PC-3 (cell line): ENCODE data around the gene ABCA3. TPM values are rescaled to one million over a fixed set of nuclear protein-coding genes. Genes with fewer than 3 reads are reported as not detected.

Source experiments
- ATAC-seq: fragments of 200-7000 bp; cut with Tn5 transposase; 2 replicates; pipeline ENCODE4 v1.9.1; 2020; ENCODE audit warnings: mild to moderate bottlenecking, moderate library complexity
- BruUV-seq: library from RNA; stranded (reverse); fragments of 400-500 nt; replicated peaks from 2 replicates; lab custom pipeline; 2021; lab: Mats Ljungman, UMichigan
- CTCF ChIA-PET: fragments of 300-600 bp; sonication (Branson Sonifier 250); formaldehyde crosslinking; loops from one replicate; lab custom pipeline; 2022; ENCODE audit warnings: antibody characterized with exemption; lab: Charles Lee
- POLR2A ChIA-PET: fragments of 300-600 bp; sonication (Branson Sonifier 250); formaldehyde crosslinking; loops from one replicate; lab custom pipeline; 2022; ENCODE audit warnings: antibody characterized with exemption; ENCODE audit not compliant: unreplicated experiment; lab: Charles Lee
- DNase-seq: peaks from one replicate; pipeline ENCODE4 v3.0.0-alpha.2; 2015
- H2AFZ ChIP-seq: fragments of 300-600 bp; sonication (generic); 2 replicates; pipeline ENCODE4 v1.6.0; 2016; ENCODE audit warnings: antibody characterized with exemption, low read length
- H3F3A ChIP-seq: fragments of 300-600 bp; sonication (generic); one replicate; pipeline ENCODE4 v1.6.0; 2017; ENCODE audit warnings: antibody characterized with exemption, low read length, control low read depth, mild to moderate bottlenecking; ENCODE audit not compliant: unreplicated experiment
- H3K27ac ChIP-seq: fragments of 300-600 bp; sonication (generic); 2 replicates; pipeline ENCODE4 v1.5.1; 2016; ENCODE audit warnings: mild to moderate bottlenecking, low read length
- H3K27me3 ChIP-seq: fragments of 300-600 bp; sonication (generic); 2 replicates; pipeline ENCODE4 v1.6.1; 2016; ENCODE audit warnings: low read length, mixed read lengths
- H3K36me3 ChIP-seq: fragments of 300-600 bp; sonication (generic); 2 replicates; pipeline ENCODE4 v1.6.1; 2016; ENCODE audit warnings: low read depth, mixed run types, low read length, mixed read lengths
- H3K4me1 ChIP-seq: fragments of 300-600 bp; sonication (generic); 2 replicates; pipeline ENCODE4 v1.5.1; 2016; ENCODE audit warnings: low read length; ENCODE audit not compliant: insufficient read depth
- H3K4me2 ChIP-seq: fragments of 300-600 bp; sonication (generic); 2 replicates; pipeline ENCODE4 v1.6.0; 2016; ENCODE audit warnings: low read length
- H3K4me3 ChIP-seq: fragments of 300-600 bp; sonication (generic); 2 replicates; pipeline ENCODE4 v1.5.1; 2016; ENCODE audit warnings: mild to moderate bottlenecking, low read length, mixed read lengths
- H3K79me2 ChIP-seq: fragments of 300-600 bp; sonication (generic); 2 replicates; pipeline ENCODE4 v1.6.1; 2017; ENCODE audit warnings: low read length, mixed read lengths
- H3K9ac ChIP-seq: fragments of 300-600 bp; sonication (generic); 2 replicates; pipeline ENCODE4 v1.6.0; 2016; ENCODE audit warnings: mild to moderate bottlenecking, low read length
- H3K9me2 ChIP-seq: fragments of 300-600 bp; sonication (generic); replicated peaks from 2 replicates; pipeline ENCODE4 v1.6.1; 2016; ENCODE audit warnings: mixed run types, low read length, mixed read lengths
- H3K9me3 ChIP-seq: fragments of 300-600 bp; sonication (generic); 2 replicates; pipeline ENCODE4 v1.6.1; 2016; ENCODE audit warnings: low read length, mixed read lengths
- H4K20me1 ChIP-seq: fragments of 300-600 bp; sonication (generic); 2 replicates; pipeline ENCODE4 v1.6.1; 2016; ENCODE audit warnings: low read length, mixed read lengths
- CTCF ChIP-seq: fragments of 300-600 bp; sonication (generic); conservative IDR thresholded peaks from 2 replicates; pipeline ENCODE4 v1.5.1; 2017; ENCODE audit warnings: antibody characterized with exemption, low read depth, mild to moderate bottlenecking, low read length
- EZH2 ChIP-seq: fragments of 300-600 bp; sonication (generic); IDR thresholded peaks from one replicate; pipeline ENCODE4 v1.6.1; 2017; ENCODE audit warnings: antibody characterized with exemption, mild to moderate bottlenecking, low read length; ENCODE audit not compliant: unreplicated experiment
- EZH2phosphoT487 ChIP-seq: fragments of 300-600 bp; sonication (generic); IDR thresholded peaks from 2 replicates; pipeline ENCODE4 v1.6.1; 2018; ENCODE audit warnings: mild to moderate bottlenecking, antibody characterized with exemption, low read length, borderline replicate concordance
- intact Hi-C: fragments of 100-400 bp; cut with micrococcal nuclease; formaldehyde crosslinking; loops from 2 replicates; pipeline ENCODE4 v1.9.0; 2023
- total RNA-seq: library from RNA; depleted of rRNA; stranded (reverse); fragments of >200 nt; gene quantifications from 2 replicates; pipeline ENCODE4 v1.2.3, GENCODE V29; 2014

The ABCA3 gene
- total RNA-seq, 1 experiment from 2014 or later: 11.0 TPM

DNA sequence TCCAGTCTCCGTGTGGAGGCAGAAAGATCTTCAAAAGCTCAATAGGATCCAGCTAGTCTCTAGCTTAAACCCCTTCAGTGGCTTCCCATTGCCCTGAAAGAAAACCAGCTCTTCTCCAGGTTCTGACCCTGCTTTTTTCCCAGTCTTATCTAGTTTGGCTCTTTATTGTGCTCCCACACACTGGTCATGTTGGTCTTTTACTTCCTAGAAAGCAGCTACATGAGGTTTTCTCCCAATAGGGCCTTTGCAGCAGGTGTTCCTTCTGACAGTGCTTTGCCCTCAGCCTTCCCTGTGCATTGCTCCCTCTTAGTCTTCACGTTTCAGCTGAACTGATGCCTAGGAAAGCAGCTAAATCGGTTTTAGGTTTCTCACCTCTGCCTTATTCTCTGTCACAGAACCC is 21.7 kb upstream of the ABCA3 start:
- H3K79me2 ChIP-seq: no peaks in the 10 kb centered on the region
- no peak for ATAC-seq
- H3K9ac ChIP-seq: no peak overlapping the region
- BruUV-seq: no TSS peak
- no peaks in the 10 kb centered on the region for H3K9me2 ChIP-seq
- H4K20me1 ChIP-seq: no peaks in the 10 kb centered on the region
- ChIA-PET CTCF (no interaction called here), POLR2A (no interaction called here)
- H3K4me2 ChIP-seq: no peak overlapping the region
- intact Hi-C loops: no loop called here
- H3K4me1 ChIP-seq: no peaks in the 10 kb centered on the region
- no peak overlapping the region for H2AFZ ChIP-seq
- DNase-seq: no peak
- no peaks in the 10 kb centered on the region for H3K9me3 ChIP-seq
- no peak overlapping the region for H3K27ac ChIP-seq
- H3K27me3 ChIP-seq: peaks cover 14% of the 10 kb centered on the region; the same call in 1 of the 2 replicates
- TF ChIP-seq EZH2 (no peak), CTCF (no peak), EZH2phosphoT487 (no peak)
- no peaks in the 10 kb centered on the region for H3F3A ChIP-seq
- H3K4me3 ChIP-seq: no peak overlapping the region
- no peaks in the 10 kb centered on the region for H3K36me3 ChIP-seq

DNA sequence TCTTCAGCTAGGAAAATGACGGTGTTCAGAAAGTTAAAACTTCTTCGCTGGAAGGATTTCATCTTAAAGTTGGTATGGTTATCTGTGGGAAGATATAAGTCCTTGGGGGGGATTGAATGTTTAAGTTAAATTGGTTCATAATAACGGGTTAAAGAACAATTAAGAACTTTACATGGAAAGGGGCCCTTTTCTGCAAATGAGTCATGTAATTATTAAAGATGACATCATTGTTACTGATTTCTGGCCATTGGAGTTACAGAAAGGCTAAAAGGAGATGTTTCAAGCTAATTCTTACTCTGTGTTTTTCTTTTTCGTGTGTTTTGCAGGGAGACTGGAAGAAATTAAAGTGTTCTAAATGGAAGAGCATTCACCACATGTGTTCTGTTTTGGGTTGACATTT is 20.6 kb upstream of the ABCA3 start:
- Histone ChIP-seq H3K4me2 (no peak overlapping the region), H3K9me2 (no peaks in the 10 kb centered on the region), H3K27me3 (peaks cover 14% of the 10 kb centered on the region; the same call in 1 of the 2 replicates), H3K9ac (no peak overlapping the region), H3F3A (no peaks in the 10 kb centered on the region), H2AFZ (no peak overlapping the region), H3K4me3 (no peak overlapping the region), H3K27ac (no peak overlapping the region), H3K36me3 (no peaks in the 10 kb centered on the region), H4K20me1 (no peaks in the 10 kb centered on the region), H3K9me3 (no peaks in the 10 kb centered on the region), H3K79me2 (no peaks in the 10 kb centered on the region), H3K4me1 (no peaks in the 10 kb centered on the region)
- POLR2A ChIA-PET: no interaction called here
- ATAC-seq (no peak), DNase-seq (no peak)
- no TSS peak for BruUV-seq
- TF ChIP-seq CTCF: no peak
- CTCF ChIA-PET: no interaction called here
- intact Hi-C loops: no loop called here

- Histone ChIP-seq H3K4me3 (no peak overlapping the region), H3K9ac (no peak overlapping the region), H3K4me2 (no peak overlapping the region), H3K9me3 (no peaks in the 10 kb centered on the region), H3K27ac (no peak overlapping the region), H3F3A (no peaks in the 10 kb centered on the region), H3K9me2 (no peaks in the 10 kb centered on the region), H4K20me1 (no peaks in the 10 kb centered on the region), H3K36me3 (no peaks in the 10 kb centered on the region), H2AFZ (no peak overlapping the region), H3K79me2 (no peaks in the 10 kb centered on the region), H3K27me3 (peaks cover 14% of the 10 kb centered on the region; the same call in 1 of the 2 replicates), H3K4me1 (no peaks in the 10 kb centered on the region)
- intact Hi-C loops: no loop called here
- POLR2A ChIA-PET: no interaction called here
- no peak for TF ChIP-seq EZH2phosphoT487
- TF ChIP-seq CTCF: no peak
- no peak for TF ChIP-seq EZH2
- CTCF ChIA-PET: no interaction called here
- no TSS peak for BruUV-seq
- no peak for ATAC-seq
- no peak for DNase-seq
Observed at GRCh38 chr16:2359919-2360318, 19.4 kb upstream of the ABCA3 start.
